Endothelial cell (in vitro differentiated cells): ENCODE data around the gene ADAMTS18. TPM values are rescaled to one million over a fixed set of nuclear protein-coding genes. Genes with fewer than 3 reads are reported as not detected.
"Not testable (repeated sequence)": the region's sequence is repeated elsewhere in the genome, so short reads cannot be mapped to it uniquely, and the experiment has no call there.

Experiments
- DNase-seq: peaks from one replicate; pipeline ENCODE4 v3.0.0; 2021; ENCODE audit warnings: low spot score
- H3K27ac Mint-ChIP-seq: one replicate; pipeline ENCODE4 v1.8.0; 2021; ENCODE audit warnings: mixed read lengths, inconsistent platforms; ENCODE audit not compliant: unreplicated experiment
- H3K27me3 Mint-ChIP-seq: one replicate; pipeline ENCODE4 v1.8.0; 2021; ENCODE audit warnings: mild to moderate bottlenecking, moderate library complexity, mixed read lengths, inconsistent platforms; ENCODE audit not compliant: unreplicated experiment
- H3K36me3 Mint-ChIP-seq: one replicate; pipeline ENCODE4 v1.8.0; 2021; ENCODE audit warnings: mild to moderate bottlenecking, low read depth, mixed read lengths, inconsistent platforms; ENCODE audit not compliant: unreplicated experiment
- H3K4me1 Mint-ChIP-seq: one replicate; pipeline ENCODE4 v1.8.0; 2021; ENCODE audit warnings: mild to moderate bottlenecking, mixed read lengths, inconsistent platforms; ENCODE audit not compliant: unreplicated experiment
- H3K4me3 Mint-ChIP-seq: one replicate; pipeline ENCODE4 v1.8.0; 2021; ENCODE audit warnings: mild to moderate bottlenecking, mixed read lengths, inconsistent platforms; ENCODE audit not compliant: unreplicated experiment
- H3K9me3 Mint-ChIP-seq: one replicate; pipeline ENCODE4 v1.8.0; 2021; ENCODE audit warnings: mixed read lengths, inconsistent platforms; ENCODE audit not compliant: unreplicated experiment
- total RNA-seq: library from RNA; stranded (reverse); fragmentation: NEBNext Ultra II Directional; extraction: Animal tissue kit (Norgen Biotek cat#: 25700); gene quantifications from one replicate; pipeline ENCODE4 v1.2.1, GENCODE V29; 2021; ENCODE audit not compliant: unreplicated experiment
- TF ChIP-seq, protein P1 (sequence below): fragments of 200-600 bp; sonication (generic); IDR thresholded peaks from one replicate; pipeline ENCODE4 v1.5.0; 2021; ENCODE audit warnings: antibody characterized with exemption; ENCODE audit not compliant: unreplicated experiment

The ADAMTS18 gene
- total RNA-seq, 1 donor from 2014 or later: 0.69 TPM

DNA sequence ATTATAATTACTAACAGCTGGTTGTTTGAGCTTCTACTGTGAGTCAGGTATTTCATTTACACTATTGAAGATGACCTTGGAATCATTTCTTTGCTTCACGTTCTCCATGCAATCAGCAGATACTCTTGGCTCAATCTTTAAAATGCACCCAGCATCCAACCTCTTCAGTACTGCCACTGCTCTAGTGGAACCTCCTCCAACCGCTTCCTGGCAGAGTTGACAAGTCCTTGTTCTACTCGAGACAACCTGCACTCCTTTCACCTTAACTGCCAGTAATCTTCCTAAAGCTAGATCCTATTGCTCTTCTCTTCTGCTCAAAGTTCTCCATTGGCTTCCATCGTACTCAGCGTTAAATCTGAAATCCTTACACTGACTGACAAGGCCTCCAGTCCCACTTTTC is 149.2 kb downstream of the ADAMTS18 start:
- H3K4me3 Mint-ChIP-seq: no peak overlapping the region
- H3K9me3 Mint-ChIP-seq: no peaks in the 10 kb centered on the region
- TF ChIP-seq, protein P1, sequence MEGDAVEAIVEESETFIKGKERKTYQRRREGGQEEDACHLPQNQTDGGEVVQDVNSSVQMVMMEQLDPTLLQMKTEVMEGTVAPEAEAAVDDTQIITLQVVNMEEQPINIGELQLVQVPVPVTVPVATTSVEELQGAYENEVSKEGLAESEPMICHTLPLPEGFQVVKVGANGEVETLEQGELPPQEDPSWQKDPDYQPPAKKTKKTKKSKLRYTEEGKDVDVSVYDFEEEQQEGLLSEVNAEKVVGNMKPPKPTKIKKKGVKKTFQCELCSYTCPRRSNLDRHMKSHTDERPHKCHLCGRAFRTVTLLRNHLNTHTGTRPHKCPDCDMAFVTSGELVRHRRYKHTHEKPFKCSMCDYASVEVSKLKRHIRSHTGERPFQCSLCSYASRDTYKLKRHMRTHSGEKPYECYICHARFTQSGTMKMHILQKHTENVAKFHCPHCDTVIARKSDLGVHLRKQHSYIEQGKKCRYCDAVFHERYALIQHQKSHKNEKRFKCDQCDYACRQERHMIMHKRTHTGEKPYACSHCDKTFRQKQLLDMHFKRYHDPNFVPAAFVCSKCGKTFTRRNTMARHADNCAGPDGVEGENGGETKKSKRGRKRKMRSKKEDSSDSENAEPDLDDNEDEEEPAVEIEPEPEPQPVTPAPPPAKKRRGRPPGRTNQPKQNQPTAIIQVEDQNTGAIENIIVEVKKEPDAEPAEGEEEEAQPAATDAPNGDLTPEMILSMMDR: no peak
- no peaks in the 10 kb centered on the region for H3K36me3 Mint-ChIP-seq
- H3K4me1 Mint-ChIP-seq: peaks cover 2% of the 10 kb centered on the region
- H3K27me3 Mint-ChIP-seq: no peaks in the 10 kb centered on the region
- no peak overlapping the region for H3K27ac Mint-ChIP-seq
- DNase-seq: no peak

GRCh38 chr16:77282345-77282744 is 152.5 kb downstream of the ADAMTS18 start:
- H3K4me3 Mint-ChIP-seq: no peak overlapping the region
- TF ChIP-seq, protein P1: no peak
- H3K36me3 Mint-ChIP-seq: no peaks in the 10 kb centered on the region
- no peak overlapping the region for H3K27ac Mint-ChIP-seq
- no peaks in the 10 kb centered on the region for H3K9me3 Mint-ChIP-seq
- H3K4me1 Mint-ChIP-seq: no peaks in the 10 kb centered on the region
- no peaks in the 10 kb centered on the region for H3K27me3 Mint-ChIP-seq
- DNase-seq: no peak

DNA sequence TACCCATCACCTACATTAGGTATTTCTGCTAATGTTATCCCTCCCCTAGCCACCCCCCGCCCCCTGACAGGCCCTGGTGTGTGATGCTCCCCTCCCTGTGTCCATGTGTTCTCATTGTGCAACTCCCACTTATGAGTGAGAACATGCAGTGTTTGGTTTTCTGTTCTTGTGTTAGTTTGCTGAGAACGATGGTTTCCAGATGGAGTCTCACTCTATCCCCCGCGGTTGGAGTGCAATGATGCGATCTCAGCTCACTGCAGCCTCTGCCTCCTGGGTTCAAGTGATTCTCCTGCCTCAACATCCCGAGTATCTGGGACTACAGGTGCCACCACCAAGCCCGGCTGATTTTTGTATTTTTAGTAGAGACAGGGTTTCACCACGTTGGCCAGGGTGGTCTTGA is 155.5 kb downstream of the ADAMTS18 start:
- H3K4me3 Mint-ChIP-seq, H3K9me3 Mint-ChIP-seq: not testable (repeated sequence)

GRCh38 chr16:77277571-77277970 is 157.3 kb downstream of the ADAMTS18 start:
- H3K36me3 Mint-ChIP-seq: no peaks in the 10 kb centered on the region
- H3K9me3 Mint-ChIP-seq: no peaks in the 10 kb centered on the region
- no peak for DNase-seq
- no peak overlapping the region for H3K27ac Mint-ChIP-seq
- H3K4me3 Mint-ChIP-seq: no peak overlapping the region
- TF ChIP-seq, protein P1: no peak
- no peaks in the 10 kb centered on the region for H3K4me1 Mint-ChIP-seq
- H3K27me3 Mint-ChIP-seq: no peaks in the 10 kb centered on the region

More for the DNA sequence above, 155.5 kb downstream of the ADAMTS18 start:
- DNase-seq, H3K27ac Mint-ChIP-seq, H3K4me1 Mint-ChIP-seq, H3K27me3 Mint-ChIP-seq, H3K36me3 Mint-ChIP-seq: not testable (repeated sequence)

DNA sequence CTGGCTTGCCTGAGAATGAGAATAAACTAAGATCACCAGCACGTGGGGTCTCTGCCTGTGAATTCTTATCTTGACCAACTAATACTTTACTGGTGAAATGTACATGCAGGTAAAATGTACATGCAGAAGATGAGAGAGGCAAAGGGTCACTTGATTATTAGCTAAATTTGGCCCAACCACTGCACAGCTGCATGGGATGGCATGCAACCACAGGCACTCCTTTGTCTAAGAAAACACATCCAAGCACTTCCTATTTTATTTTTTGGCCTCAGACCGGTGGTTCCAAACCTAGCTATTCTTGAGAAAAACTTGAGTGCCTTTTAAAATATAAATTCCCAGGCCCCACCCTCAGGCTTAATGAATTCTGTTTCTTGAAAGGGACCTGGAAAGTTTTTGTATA is 157.7 kb downstream of the ADAMTS18 start:
- Mint-ChIP-seq H3K27me3 (no peaks in the 10 kb centered on the region), H3K36me3 (no peaks in the 10 kb centered on the region), H3K4me1 (no peaks in the 10 kb centered on the region), H3K27ac (no peak overlapping the region), H3K9me3 (no peaks in the 10 kb centered on the region), H3K4me3 (no peak overlapping the region)
- TF ChIP-seq, protein P1: no peak
- no peak for DNase-seq

- TF ChIP-seq, protein P1: no peak
- no peaks in the 10 kb centered on the region for H3K36me3 Mint-ChIP-seq
- no peak overlapping the region for H3K27ac Mint-ChIP-seq
- H3K9me3 Mint-ChIP-seq: no peaks in the 10 kb centered on the region
- no peaks in the 10 kb centered on the region for H3K4me1 Mint-ChIP-seq
- no peaks in the 10 kb centered on the region for H3K27me3 Mint-ChIP-seq
- DNase-seq: no peak
- no peak overlapping the region for H3K4me3 Mint-ChIP-seq
Observed at GRCh38 chr16:77276661-77277060, 158.2 kb downstream of the ADAMTS18 start.

GRCh38 chr16:77275303-77275702 is 159.5 kb downstream of the ADAMTS18 start:
- not testable (repeated sequence) for DNase-seq, H3K27me3 Mint-ChIP-seq, H3K27ac Mint-ChIP-seq, H3K4me3 Mint-ChIP-seq, H3K36me3 Mint-ChIP-seq, H3K9me3 Mint-ChIP-seq, H3K4me1 Mint-ChIP-seq
